ENCODE measurements around the gene DSG3. TPM values are rescaled to one million over a fixed set of nuclear protein-coding genes. Genes with fewer than 3 reads are reported as not detected.

The DSG3 gene
- total and polyA plus RNA-seq, 2 of the 13 experiments (the other 11 are each of a cell fraction or from before 2014, with no cell fraction given) = not detected

GRCh38 chr18:31420524-31420923 is 27.0 kb upstream of the DSG3 start:
- FAIRE-seq = peak; percentile 28
- intact Hi-C loops (cut with micrococcal nuclease; ENCODE audit: unreplicated experiment) = loop anchor here (10.0 kb wide), 1 partner anchor 426 kb away; no protein-coding TSS in a partner anchor

GRCh38 chr18:31424383-31424988 is 23.1 kb upstream of the DSG3 start:
- CTCF ChIA-PET (ENCODE audit: low intra/inter-chr PET ratio, low total read pairs) = no interaction called here
- DNase-seq (ENCODE audit: low spot score) (peak; percentile 10), ATAC-seq (peak; percentile 76; the same call in 2 of the 3 replicates), FAIRE-seq (peak; percentile 36)
- no peaks in the 10 kb centered on the region for H3K79me2 ChIP-seq (ENCODE audit: insufficient read depth, low read length)
- H3K4me1 ChIP-seq (ENCODE audit: insufficient read depth, low read length) = peaks cover 8% of the 10 kb centered on the region; the same call in 1 of the 2 replicates
- no peak overlapping the region for H3K4me3 ChIP-seq (replicated peaks in 1 of 3; ENCODE audit: insufficient read depth in 1 of 3, low read depth in 2 of 3, low read length in 3 of 3)
- no peak overlapping the region for H3K9ac ChIP-seq (ENCODE audit: insufficient read depth, low read depth, low read length)
- H4K20me1 ChIP-seq (ENCODE audit: insufficient read depth, low read length) = no peaks in the 10 kb centered on the region
- no peaks in the 10 kb centered on the region for H3K9me3 ChIP-seq (ENCODE audit: low read length)
- no peak for TF ChIP-seq CEBPG (CRISPR knock-in tag; IDR thresholded peaks at IDR 0.05)
- no peak for TF ChIP-seq ZNF788 (CRISPR knock-in tag; IDR thresholded peaks at IDR 0.05; ENCODE audit: borderline replicate concordance)
- no peak for TF ChIP-seq ZNF598 (CRISPR knock-in tag; IDR thresholded peaks at IDR 0.05; ENCODE audit: borderline replicate concordance)
- TF ChIP-seq THYN1 (CRISPR knock-in tag; IDR thresholded peaks at IDR 0.05; ENCODE audit: borderline replicate concordance, low read depth) = no peak
- TF ChIP-seq STAG1 (CRISPR knock-in tag; IDR thresholded peaks at IDR 0.05) = peak; percentile 84
- TF ChIP-seq MED1 (CRISPR knock-in tag; IDR thresholded peaks at IDR 0.05) = 0 out of 2 replicates have a peak, but pooled peaks have one; percentile 15
- peak; percentile 52 for TF ChIP-seq RAD21 (CRISPR knock-in tag; IDR thresholded peaks at IDR 0.05)
- TF ChIP-seq SOX6 (IDR thresholded peaks at IDR 0.05) = no peak
- 0 out of 2 replicates have a peak, but pooled peaks have one; percentile 22 for TF ChIP-seq SOX6 (CRISPR knock-in tag; IDR thresholded peaks at IDR 0.05)
- peak; percentile 68 for TF ChIP-seq SMC3 (IDR thresholded peaks at IDR 0.05; ENCODE audit: low read length)
- peak; percentile 81 for TF ChIP-seq CTCF (CRISPR knock-in tag; IDR thresholded peaks at IDR 0.05)
- TF ChIP-seq MAFF (IDR thresholded peaks at IDR 0.05; ENCODE audit: low read depth, low read length) = peak; percentile 53; the same call in 1 of the 2 replicates
- TF ChIP-seq MAFK (conservative IDR thresholded peaks at IDR 0.05 in 1 of 2, IDR thresholded peaks at IDR 0.05 in 1 of 2; ENCODE audit: low read length in 2 of 2) = peak; percentile 44 to 70; a peak in 3 of 4 replicates
- POLR2A ChIA-PET = no interaction called here
- H3K27ac ChIP-seq (ENCODE audit: extremely low read length, insufficient read depth, low read length) = no peak overlapping the region
- no peak overlapping the region for H3K4me2 ChIP-seq (ENCODE audit: low read depth, low read length)
- intact Hi-C loops (cut with micrococcal nuclease; ENCODE audit: unreplicated experiment) (loop anchor here (1.0 to 10.0 kb wide), 5 partner anchors 82 to 430 kb away; no protein-coding TSS in a partner anchor), in situ Hi-C loops (cut with HindIII; ENCODE audit: extremely low pct_ligation_motif_present, low pct_unique_long_range_greater_than_20kb) (no loop called here)
- no peak overlapping the region for H2AFZ ChIP-seq (ENCODE audit: low read length)
- H3K36me3 ChIP-seq (replicated peaks in 1 of 2; ENCODE audit: control insufficient read depth in 1 of 2, insufficient read depth in 2 of 2, low read length in 2 of 2) = no peaks in the 10 kb centered on the region
- WGBS (ENCODE audit: low lambda C conversion rate) = 17% methylated on average over 7 of the region's 7 CpGs
- no TSS peak for BruUV-seq (replicated peaks)
- H3K27me3 ChIP-seq (ENCODE audit: control insufficient read depth in 1 of 2, insufficient read depth in 2 of 2, low read length in 2 of 2) = no peaks in the 10 kb centered on the region

More at GRCh38 chr18:31420524-31420923, 27.0 kb upstream of the DSG3 start:
- ChIA-PET POLR2A (interaction anchor here (1.2 kb wide), 1 partner anchor 18 kb away, joined by 4 read pairs; no protein-coding TSS in a partner anchor), CTCF (ENCODE audit: low intra/inter-chr PET ratio, low total read pairs) (no interaction called here)
- no TSS peak for BruUV-seq (replicated peaks)
- H3K4me2 ChIP-seq (ENCODE audit: low read depth, low read length) = no peak overlapping the region
- H4K20me1 ChIP-seq (ENCODE audit: insufficient read depth, low read length) = no peaks in the 10 kb centered on the region
- TF ChIP-seq ZSCAN29 (CRISPR knock-in tag; conservative IDR thresholded peaks at IDR 0.05) (no peak), MAFK (conservative IDR thresholded peaks at IDR 0.05 in 1 of 2, IDR thresholded peaks at IDR 0.05 in 1 of 2; ENCODE audit: low read length in 2 of 2) (peak; percentile 61 to 79; a peak in 3 of 4 replicates), FOXO1 (CRISPR knock-in tag; IDR thresholded peaks at IDR 0.05) (no peak), MAFF (IDR thresholded peaks at IDR 0.05; ENCODE audit: low read depth, low read length) (peak; percentile 72), TAF1 (CRISPR knock-in tag; IDR thresholded peaks at IDR 0.05) (no peak), HIVEP1 (CRISPR knock-in tag; IDR thresholded peaks at IDR 0.05) (no peak)
- H3K4me1 ChIP-seq (ENCODE audit: insufficient read depth, low read length) = peaks cover 8% of the 10 kb centered on the region; the same call in 1 of the 2 replicates
- H3K36me3 ChIP-seq (replicated peaks in 1 of 2; ENCODE audit: control insufficient read depth in 1 of 2, insufficient read depth in 2 of 2, low read length in 2 of 2) = no peaks in the 10 kb centered on the region
- 53% methylated on average over 2 of the region's 2 CpGs for WGBS (ENCODE audit: low lambda C conversion rate)
- no peak overlapping the region for H3K9ac ChIP-seq (ENCODE audit: insufficient read depth, low read depth, low read length)
- no peak overlapping the region for H3K27ac ChIP-seq (ENCODE audit: extremely low read length, insufficient read depth, low read length)
- no peak for ATAC-seq
- in situ Hi-C loops (cut with HindIII; ENCODE audit: extremely low pct_ligation_motif_present, low pct_unique_long_range_greater_than_20kb) = no loop called here
- H3K4me3 ChIP-seq (replicated peaks in 1 of 3; ENCODE audit: insufficient read depth in 1 of 3, low read depth in 2 of 3, low read length in 3 of 3) = no peak overlapping the region
- H3K27me3 ChIP-seq (ENCODE audit: control insufficient read depth in 1 of 2, insufficient read depth in 2 of 2, low read length in 2 of 2) = no peaks in the 10 kb centered on the region
- DNase-seq (ENCODE audit: low spot score) = no peak
- H3K9me3 ChIP-seq (ENCODE audit: low read length) = no peaks in the 10 kb centered on the region
- no peaks in the 10 kb centered on the region for H3K79me2 ChIP-seq (ENCODE audit: insufficient read depth, low read length)
- no peak overlapping the region for H2AFZ ChIP-seq (ENCODE audit: low read length)
